ENCODE results near the gene OARD1. TPM values are rescaled to one million over a fixed set of nuclear protein-coding genes. Genes with fewer than 3 reads are reported as not detected.

Gene OARD1
- polyA plus RNA-seq, 1 of the 3 experiments (the other 2 are of a cell fraction): 5.6 TPM

- H3K4me3 ChIP-seq (ENCODE audit: low read depth in 2 of 2, low read length in 1 of 2): no peak overlapping the region
- H4K20me1 ChIP-seq (ENCODE audit: insufficient read depth): no peaks in the 10 kb centered on the region
- H3K9ac ChIP-seq: no peak overlapping the region
- 88% methylated on average over 1 of the region's 1 CpG for WGBS (ENCODE audit: low lambda C conversion rate)
- H3K4me1 ChIP-seq (ENCODE audit: control insufficient read depth in 1 of 2, insufficient read depth in 2 of 2, low read depth in 1 of 2, low read length in 1 of 2): no peaks in the 10 kb centered on the region; a peak in 1 of 4 replicates
- DNase-seq: no peak
- H3K27ac ChIP-seq (ENCODE audit: low read depth in 2 of 2, low read length in 1 of 2): no peak overlapping the region
- no peaks in the 10 kb centered on the region for H3K36me3 ChIP-seq (replicated peaks in 1 of 2; ENCODE audit: control insufficient read depth in 1 of 2, insufficient read depth in 2 of 2, low read length in 1 of 2)
- H3F3A ChIP-seq (replicated peaks; ENCODE audit: insufficient read depth): no peaks in the 10 kb centered on the region
- TF ChIP-seq GABPA (IDR thresholded peaks at IDR 0.05; ENCODE audit: low read depth) (no peak), SMC3 (IDR thresholded peaks at IDR 0.05; ENCODE audit: low read depth, low read length) (no peak), POLR2AphosphoS5 (IDR thresholded peaks at IDR 0.05; ENCODE audit: low read depth, low read length) (no peak), RAD21 (IDR thresholded peaks at IDR 0.05; ENCODE audit: low read length) (no peak), RXRA (IDR thresholded peaks at IDR 0.05; ENCODE audit: borderline replicate concordance, low read depth) (no peak), YY1 (IDR thresholded peaks at IDR 0.05; ENCODE audit: low read depth) (no peak), NRF1 (IDR thresholded peaks at IDR 0.05; ENCODE audit: low read depth, low read length) (no peak), TAF1 (IDR thresholded peaks at IDR 0.05; ENCODE audit: borderline replicate concordance, low read depth, low read length) (no peak), FOXJ3 (CRISPR knock-in tag; IDR thresholded peaks at IDR 0.05) (no peak), PBX3 (IDR thresholded peaks at IDR 0.05) (no peak), EZH2phosphoT487 (IDR thresholded peaks at IDR 0.05; ENCODE audit: borderline replicate concordance, low read depth) (no peak), USF2 (IDR thresholded peaks at IDR 0.05; ENCODE audit: borderline replicate concordance, low read depth, low read length) (no peak), USF1 (IDR thresholded peaks at IDR 0.05; ENCODE audit: borderline replicate concordance, low read depth) (no peak), RCOR1 (IDR thresholded peaks at IDR 0.05; ENCODE audit: low read length) (no peak)
- TF ChIP-seq, protein P1, sequence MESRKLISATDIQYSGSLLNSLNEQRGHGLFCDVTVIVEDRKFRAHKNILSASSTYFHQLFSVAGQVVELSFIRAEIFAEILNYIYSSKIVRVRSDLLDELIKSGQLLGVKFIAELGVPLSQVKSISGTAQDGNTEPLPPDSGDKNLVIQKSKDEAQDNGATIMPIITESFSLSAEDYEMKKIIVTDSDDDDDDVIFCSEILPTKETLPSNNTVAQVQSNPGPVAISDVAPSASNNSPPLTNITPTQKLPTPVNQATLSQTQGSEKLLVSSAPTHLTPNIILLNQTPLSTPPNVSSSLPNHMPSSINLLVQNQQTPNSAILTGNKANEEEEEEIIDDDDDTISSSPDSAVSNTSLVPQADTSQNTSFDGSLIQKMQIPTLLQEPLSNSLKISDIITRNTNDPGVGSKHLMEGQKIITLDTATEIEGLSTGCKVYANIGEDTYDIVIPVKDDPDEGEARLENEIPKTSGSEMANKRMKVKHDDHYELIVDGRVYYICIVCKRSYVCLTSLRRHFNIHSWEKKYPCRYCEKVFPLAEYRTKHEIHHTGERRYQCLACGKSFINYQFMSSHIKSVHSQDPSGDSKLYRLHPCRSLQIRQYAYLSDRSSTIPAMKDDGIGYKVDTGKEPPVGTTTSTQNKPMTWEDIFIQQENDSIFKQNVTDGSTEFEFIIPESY (IDR thresholded peaks at IDR 0.05; ENCODE audit: borderline replicate concordance, low read depth): no peak
- H3K27me3 ChIP-seq (ENCODE audit: insufficient read depth): no peaks in the 10 kb centered on the region
- CTCF ChIA-PET: interaction anchor here (1.4 to 4.2 kb wide), 3 partner anchors 12 to 1060 kb away, joined by 3 to 30 read pairs (median 7); no protein-coding TSS in a partner anchor
- H2AFZ ChIP-seq (ENCODE audit: low read depth): no peak overlapping the region
- no peak overlapping the region for H3K4me2 ChIP-seq
- POLR2A ChIA-PET: no interaction called here
- no peaks in the 10 kb centered on the region for H3K9me3 ChIP-seq
- no peaks in the 10 kb centered on the region for H3K79me2 ChIP-seq (ENCODE audit: insufficient read depth)
- H3K9me2 ChIP-seq: no peaks in the 10 kb centered on the region
Observed at GRCh38 chr6:41040940-41041536, 31.1 kb downstream of the OARD1 start.
